DMS79 (cell line): ENCODE data around the gene CCM2.
A peak's percentile ranks its signal among the peaks of the same experiment; 100 is the strongest.

Experiments used
- DNase-seq: peaks from one replicate; lab custom pipeline; 2025; lab: John Stamatoyannopoulos, UW

CCM2 gene

GRCh38 chr7:45082831-45083331 lies 82.9 kb downstream of the CCM2 start:
- no peak for DNase-seq

- no peak for DNase-seq
Measured at GRCh38 chr7:45084336-45084735, 84.3 kb downstream of the CCM2 start.

DNA sequence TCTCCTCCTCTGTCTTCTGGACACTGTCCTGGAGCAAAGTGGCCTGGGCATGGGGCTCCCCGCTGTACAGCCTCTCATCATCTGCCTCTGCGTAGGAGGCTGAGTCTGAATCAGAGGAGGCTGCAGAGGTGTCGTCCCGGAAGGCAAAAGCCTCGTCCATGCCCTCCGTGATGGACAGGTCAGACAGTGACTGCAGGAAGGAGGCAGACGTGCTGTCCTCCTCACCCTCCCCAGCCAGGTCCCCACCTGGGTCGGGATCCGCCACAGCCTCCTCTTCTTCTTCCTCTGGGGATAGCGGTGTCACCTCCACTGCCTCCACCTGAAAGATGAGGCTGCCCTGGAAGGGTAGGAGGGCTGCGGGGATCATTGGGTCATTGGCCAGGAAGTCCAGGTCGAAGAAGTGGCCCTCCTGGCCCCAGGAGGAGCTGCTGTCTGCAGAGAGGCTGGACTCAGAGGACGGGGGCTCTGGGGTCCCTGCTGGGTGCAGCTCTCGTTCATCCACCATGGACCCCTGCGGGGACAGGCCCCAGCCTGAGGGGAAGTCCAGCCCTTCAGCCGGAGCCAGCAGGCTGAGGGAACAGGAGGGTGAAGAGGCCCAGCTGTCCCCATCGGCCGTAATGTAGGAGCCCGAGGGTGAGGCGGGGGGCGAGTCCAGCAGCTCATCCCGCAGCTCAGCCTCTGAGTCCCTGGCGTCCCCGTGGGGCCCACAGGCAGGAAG lies 85.1 kb downstream of the CCM2 start:
- no peak for DNase-seq

DNA sequence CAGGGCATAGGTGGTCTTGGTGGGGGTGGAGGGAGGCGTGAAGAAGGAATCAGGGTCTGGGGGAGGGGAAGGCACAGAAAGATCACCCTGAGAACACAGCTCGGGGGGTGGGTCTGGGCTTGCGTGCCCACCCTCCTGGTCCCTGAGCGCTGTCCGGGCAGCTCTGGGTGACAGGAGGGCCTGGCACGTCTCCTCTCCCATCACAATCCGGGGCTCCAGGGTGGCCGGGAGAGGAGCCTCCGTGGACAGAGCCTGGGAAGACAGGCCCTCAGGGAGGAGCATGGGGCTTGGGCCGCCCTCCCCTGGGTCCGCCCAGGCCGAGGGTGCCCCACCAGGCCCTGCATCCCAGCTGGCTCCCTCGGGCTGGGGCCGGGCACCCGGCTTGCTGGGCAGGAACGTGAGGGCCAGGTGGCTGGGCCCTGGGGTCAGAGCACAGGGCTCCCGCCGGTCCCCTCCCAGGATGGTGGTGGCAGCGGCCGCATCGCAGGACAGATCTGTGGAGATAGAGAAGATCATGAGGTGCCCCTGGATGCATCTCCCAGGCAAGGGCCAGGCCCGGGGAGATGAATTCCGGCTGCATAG lies 85.7 kb downstream of the CCM2 start:
- DNase-seq = no peak

- DNase-seq = peak; percentile 35
Measured at GRCh38 chr7:45086331-45087065, 86.5 kb downstream of the CCM2 start.

DNA sequence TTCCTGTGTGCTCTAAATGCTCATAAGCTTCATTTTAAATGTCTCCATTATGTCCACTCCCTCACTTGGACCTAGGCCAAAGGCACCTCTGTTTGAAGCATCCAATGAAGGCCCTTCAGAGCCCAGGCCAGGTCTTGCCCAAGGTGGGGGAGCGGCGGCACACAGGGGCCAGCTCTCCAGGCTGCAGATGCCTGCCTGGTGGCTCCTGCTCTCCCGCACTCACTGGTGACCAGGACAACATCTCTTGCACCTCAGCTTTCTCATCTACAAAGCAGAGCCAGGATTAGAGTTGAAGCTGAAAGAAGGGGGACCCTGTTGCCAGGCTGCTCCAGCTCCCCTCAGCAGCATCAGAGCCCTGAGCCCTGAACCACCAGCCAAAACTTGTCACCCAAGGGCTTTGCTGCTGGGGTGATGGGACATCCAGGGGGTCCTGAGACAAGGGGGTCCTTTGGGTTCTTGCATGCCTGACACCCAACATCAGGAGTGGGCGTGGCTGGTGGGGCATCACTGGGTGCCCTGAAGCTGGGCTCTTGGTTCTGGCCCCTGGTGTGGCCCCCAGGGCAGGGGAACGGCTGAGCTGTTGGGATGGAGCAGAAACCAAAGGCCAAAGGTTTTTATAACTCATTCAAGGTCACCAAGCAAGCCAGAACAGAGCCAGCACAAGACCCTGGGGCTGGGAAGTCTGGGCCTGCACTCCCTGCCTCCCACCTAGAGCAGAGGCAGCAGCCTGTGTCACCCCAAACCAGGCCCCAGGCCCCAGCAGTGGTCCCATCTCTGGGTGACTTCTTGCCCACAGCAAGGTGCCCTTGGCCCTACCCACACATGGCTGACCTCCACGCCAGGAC lies 87.5 kb downstream of the CCM2 start:
- DNase-seq = no peak

DNA sequence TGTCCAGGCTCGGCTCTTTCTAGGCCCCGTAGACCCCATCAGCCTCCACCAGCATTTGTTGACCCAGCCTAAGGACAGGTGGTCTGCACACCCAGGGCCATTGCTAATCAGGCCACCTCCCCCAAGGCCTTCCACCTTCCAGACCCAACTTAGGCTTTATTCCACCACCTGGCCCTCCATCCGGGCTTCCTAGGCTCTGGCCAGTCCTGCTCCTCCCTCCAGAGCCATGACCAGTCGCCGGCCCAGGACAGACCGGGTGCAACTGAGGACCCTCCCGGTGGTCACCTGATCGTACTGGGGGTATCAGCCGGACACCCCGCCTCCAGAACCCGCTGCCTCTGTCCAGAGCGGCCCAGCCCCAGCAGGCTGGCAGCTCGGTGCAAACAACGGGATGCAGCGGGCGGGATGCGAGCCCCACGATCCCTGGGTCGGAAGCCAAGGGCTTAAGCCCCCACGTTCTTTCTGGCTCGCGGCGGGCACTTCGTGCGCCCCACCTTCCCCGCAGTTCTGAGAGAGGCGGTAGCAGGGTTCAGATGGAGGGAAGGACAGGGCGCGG lies 88.2 kb downstream of the CCM2 start:
- DNase-seq = no peak

- no peak for DNase-seq
Measured at GRCh38 chr7:45088821-45089340, 88.9 kb downstream of the CCM2 start, which contains the start of gene NACAD. Gene NACAD (minus strand): TSS chr7:45088969. CDS start chr7:45088894, 75 bp downstream.

DNA sequence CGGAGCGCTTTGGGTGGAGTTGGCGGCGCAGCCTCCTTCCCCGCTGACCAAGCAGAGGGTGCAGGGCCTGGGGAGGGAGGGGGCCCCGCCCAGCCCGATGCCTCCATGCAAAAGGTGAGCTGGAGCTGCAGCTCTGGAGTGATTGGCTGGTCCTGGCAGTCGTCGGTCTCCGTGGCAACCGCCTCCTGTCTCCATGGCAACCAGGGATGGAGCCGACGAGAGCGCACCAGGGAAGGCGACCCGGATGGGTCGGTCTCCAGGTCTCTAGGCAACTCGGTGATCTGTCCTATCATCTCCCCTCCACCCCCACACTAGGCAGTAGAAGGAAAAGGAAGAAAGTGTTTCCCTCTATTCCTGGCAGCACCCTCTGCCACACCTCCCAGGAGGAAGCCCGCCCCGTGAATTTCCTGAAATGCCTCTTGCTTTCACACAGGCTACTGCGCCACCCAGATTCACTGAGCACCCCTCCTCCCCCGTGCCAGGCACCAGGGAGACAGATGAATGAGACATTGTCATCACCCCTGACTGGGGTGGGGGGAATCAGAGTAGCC lies 89.4 kb downstream of the CCM2 start:
- peak; percentile 87 for DNase-seq

DNA sequence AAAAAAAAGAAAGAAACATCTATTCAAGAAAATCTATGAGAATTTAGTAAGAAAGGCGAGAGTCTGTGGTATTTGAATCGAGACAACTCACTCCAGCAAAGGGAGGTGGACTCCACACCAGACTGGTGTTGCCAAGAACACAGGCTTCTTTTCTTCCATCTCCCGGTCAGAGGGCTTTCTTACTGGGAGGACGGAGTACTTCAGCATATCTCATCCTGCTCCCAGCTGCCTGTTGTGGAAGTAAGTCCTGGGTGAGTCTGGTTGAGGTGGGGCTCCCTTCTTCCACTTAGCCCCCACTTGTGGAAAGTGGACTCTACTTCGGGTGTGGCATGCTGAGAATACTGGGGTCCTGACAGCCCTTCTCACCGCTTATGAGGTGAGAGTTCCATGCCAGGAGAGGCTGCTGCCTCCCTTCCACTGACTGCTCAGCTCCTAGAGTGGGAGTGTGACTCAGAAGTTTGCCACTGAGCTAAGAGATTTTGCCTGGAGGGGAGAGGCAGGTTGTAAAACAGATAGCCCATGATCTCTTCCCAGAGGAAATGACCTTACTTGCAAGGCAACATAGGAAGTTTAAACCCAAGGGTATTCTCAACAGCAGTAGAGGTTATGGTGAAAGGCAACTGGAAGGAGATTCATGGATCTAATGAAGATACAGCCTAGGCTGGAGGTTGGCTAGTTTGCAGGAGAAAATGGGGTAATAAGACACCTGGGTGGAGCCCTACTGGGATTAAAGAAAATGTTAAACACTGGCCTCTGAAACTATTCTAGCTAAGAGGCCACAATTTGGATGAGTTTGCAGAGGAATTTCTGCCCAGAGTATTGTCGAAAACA lies 92.3 kb downstream of the CCM2 start:
- DNase-seq = no peak

DNA sequence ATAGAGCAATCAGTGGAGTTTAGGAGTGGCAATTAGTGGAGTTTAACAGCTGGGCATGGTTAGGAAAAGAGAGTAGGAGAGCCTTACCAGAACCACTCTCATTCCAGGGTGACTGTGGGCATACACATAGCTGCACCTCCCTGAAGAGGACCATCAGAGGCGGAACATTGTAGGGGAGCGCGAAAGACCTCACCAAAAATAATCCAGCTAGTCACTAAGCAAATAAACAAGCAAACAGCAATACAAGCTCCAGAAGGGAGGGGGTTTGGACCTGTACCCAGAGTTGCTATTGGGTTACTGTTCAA lies 92.9 kb downstream of the CCM2 start:
- DNase-seq = no peak

- no peak for DNase-seq
Measured at GRCh38 chr7:45098983-45099839, 99.2 kb downstream of the CCM2 start.

GRCh38 chr7:45099891-45100760 lies 100.1 kb downstream of the CCM2 start:
- DNase-seq = no peak

DNA sequence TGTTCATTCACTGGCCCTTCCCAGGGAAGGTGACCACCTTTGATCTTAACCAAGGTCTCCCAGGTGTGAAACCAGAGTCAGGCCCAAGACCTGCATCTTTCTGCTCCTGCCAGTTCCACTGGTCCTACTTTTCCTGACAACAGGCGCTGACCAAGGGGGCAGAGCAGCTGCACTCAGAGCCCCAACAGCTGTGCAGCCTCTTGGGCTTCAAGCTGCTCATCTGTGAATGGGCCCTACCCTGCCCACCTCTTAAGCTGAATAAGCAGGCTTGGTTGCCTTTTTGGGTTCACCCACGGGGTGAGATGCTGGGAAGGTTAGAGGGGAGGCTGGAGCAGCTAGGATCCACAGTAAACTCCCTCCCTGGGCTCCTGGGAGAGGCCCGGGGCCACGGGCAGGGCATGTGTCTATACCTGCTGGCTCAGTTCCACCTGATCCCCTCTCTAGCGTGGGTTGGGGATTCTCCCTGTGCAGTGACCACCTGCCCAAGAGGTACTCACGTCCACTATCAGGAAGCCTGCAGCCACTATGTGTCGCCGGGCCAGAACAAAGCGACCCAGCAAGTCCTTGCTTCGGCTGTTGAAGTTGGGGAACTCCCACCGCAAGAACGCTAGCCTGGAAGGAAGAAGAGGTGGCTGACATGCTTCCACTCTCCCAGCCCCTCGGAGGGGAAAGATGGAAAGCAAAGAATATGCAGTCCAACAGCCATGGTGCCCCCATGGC lies 100.9 kb downstream of the CCM2 start:
- DNase-seq = no peak

GRCh38 chr7:45101748-45102147 lies 101.7 kb downstream of the CCM2 start:
- no peak for DNase-seq

- no peak for DNase-seq
Measured at GRCh38 chr7:45102785-45103712, 103.0 kb downstream of the CCM2 start.
